H1 (cell line): ENCODE results near the gene PDIA6. TPM values are rescaled to one million over a fixed set of nuclear protein-coding genes. Genes with fewer than 3 reads are reported as not detected.

Experiments
- CHD2 ChIP-seq: IDR thresholded peaks from 2 replicates; pipeline ENCODE4 v1.6.1; 2012; ENCODE audit warnings: low read length, improper control_type of control experiment
- HDAC6 ChIP-seq: IDR thresholded peaks from one replicate; pipeline ENCODE4 v1.7.1; 2012; ENCODE audit warnings: low read depth, mild to moderate bottlenecking, inconsistent platforms, low read length, moderate library complexity
- RFX5 ChIP-seq: IDR thresholded peaks from 2 replicates; pipeline ENCODE4 v1.6.1; 2011; ENCODE audit warnings: low read depth, low read length, improper control_type of control experiment, borderline replicate concordance
- TBP ChIP-seq: IDR thresholded peaks from 2 replicates; pipeline ENCODE4 v1.6.1; 2011; ENCODE audit warnings: low read depth, low read length, improper control_type of control experiment
- TEAD4 ChIP-seq: IDR thresholded peaks from 2 replicates; pipeline ENCODE4 v1.6.1; 2012; ENCODE audit warnings: low read depth, low read length, inconsistent platforms, mixed read lengths
- polyA plus RNA-seq, 7 experiments: library from polyadenylated mRNA; depleted of rRNA in 3 of 7; stranded (reverse) in 5 of 7; unstranded in 2 of 7; fragments of >200 nt in 5 of 7; fragments of 200-250 nt in 2 of 7; gene quantifications; 1 replicate in 5 of 7; 2 replicates in 1 of 7; 4 replicates in 1 of 7; pipeline versions ENCODE4 v1.2.1 to v1.2.3, GENCODE V29; 2011 to 2013; ENCODE audit warnings: missing spikeins in 2 of 7, mixed read lengths in 2 of 7
- total RNA-seq: library from RNA; stranded (reverse); fragmentation: NEBNext Ultra II Directional; extraction: Animal tissue kit (Norgen Biotek cat#: 25700); gene quantifications from 2 replicates; pipeline ENCODE4 v1.2.1, GENCODE V29; 2021
- TF ChIP-seq, protein P1 (sequence below): fragments of 300-600 bp; sonication (generic); IDR thresholded peaks from 2 replicates; pipeline ENCODE4 v1.7.1; 2012; ENCODE audit warnings: low read length, moderate library complexity, mild to moderate bottlenecking, inconsistent platforms; ENCODE audit not compliant: insufficient replicate concordance
- TF ChIP-seq, protein P2 (sequence below): IDR thresholded peaks from 2 replicates; pipeline ENCODE4 v1.6.1; 2012; ENCODE audit warnings: inconsistent platforms

Gene PDIA6
- total and polyA plus RNA-seq, 2 of the 8 experiments (the other 6 are each of a cell fraction or from before 2014, with no cell fraction given) = 181 to 384 TPM

DNA sequence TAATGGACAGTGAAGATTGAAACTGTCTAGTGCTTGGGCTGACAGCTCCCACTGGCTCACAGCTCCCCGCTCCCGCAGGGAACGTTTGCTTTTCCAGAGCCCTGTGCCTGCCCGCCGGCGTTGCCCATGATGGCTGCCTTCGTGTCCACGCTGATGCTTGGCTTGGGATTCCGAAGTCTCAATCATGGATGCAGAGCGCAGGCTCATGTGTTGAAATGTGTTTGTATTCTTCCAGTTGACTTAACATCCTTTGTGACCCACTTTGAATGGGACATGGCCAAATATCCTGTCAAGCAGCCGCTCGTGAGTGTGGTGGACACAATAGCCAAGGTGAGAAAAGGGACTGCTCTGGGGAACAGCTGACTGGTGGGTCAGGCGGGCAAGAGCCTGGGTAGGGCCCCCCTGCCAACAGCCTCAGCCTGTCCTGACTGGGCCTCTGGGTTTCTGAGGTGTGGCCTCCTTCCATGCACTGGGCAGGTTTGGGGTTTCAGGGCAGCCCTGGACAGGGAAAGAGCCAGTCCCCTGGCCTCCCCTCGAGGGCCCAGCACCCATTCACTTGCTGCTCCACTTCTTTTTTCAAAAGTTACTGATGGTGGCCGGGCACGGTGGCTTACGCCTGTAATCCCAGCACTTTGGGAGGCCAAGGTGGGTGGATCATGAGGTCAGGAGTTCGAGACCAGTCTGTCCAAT is 48.3 kb downstream of the PDIA6 start (continued):
- TF ChIP-seq, protein P1, sequence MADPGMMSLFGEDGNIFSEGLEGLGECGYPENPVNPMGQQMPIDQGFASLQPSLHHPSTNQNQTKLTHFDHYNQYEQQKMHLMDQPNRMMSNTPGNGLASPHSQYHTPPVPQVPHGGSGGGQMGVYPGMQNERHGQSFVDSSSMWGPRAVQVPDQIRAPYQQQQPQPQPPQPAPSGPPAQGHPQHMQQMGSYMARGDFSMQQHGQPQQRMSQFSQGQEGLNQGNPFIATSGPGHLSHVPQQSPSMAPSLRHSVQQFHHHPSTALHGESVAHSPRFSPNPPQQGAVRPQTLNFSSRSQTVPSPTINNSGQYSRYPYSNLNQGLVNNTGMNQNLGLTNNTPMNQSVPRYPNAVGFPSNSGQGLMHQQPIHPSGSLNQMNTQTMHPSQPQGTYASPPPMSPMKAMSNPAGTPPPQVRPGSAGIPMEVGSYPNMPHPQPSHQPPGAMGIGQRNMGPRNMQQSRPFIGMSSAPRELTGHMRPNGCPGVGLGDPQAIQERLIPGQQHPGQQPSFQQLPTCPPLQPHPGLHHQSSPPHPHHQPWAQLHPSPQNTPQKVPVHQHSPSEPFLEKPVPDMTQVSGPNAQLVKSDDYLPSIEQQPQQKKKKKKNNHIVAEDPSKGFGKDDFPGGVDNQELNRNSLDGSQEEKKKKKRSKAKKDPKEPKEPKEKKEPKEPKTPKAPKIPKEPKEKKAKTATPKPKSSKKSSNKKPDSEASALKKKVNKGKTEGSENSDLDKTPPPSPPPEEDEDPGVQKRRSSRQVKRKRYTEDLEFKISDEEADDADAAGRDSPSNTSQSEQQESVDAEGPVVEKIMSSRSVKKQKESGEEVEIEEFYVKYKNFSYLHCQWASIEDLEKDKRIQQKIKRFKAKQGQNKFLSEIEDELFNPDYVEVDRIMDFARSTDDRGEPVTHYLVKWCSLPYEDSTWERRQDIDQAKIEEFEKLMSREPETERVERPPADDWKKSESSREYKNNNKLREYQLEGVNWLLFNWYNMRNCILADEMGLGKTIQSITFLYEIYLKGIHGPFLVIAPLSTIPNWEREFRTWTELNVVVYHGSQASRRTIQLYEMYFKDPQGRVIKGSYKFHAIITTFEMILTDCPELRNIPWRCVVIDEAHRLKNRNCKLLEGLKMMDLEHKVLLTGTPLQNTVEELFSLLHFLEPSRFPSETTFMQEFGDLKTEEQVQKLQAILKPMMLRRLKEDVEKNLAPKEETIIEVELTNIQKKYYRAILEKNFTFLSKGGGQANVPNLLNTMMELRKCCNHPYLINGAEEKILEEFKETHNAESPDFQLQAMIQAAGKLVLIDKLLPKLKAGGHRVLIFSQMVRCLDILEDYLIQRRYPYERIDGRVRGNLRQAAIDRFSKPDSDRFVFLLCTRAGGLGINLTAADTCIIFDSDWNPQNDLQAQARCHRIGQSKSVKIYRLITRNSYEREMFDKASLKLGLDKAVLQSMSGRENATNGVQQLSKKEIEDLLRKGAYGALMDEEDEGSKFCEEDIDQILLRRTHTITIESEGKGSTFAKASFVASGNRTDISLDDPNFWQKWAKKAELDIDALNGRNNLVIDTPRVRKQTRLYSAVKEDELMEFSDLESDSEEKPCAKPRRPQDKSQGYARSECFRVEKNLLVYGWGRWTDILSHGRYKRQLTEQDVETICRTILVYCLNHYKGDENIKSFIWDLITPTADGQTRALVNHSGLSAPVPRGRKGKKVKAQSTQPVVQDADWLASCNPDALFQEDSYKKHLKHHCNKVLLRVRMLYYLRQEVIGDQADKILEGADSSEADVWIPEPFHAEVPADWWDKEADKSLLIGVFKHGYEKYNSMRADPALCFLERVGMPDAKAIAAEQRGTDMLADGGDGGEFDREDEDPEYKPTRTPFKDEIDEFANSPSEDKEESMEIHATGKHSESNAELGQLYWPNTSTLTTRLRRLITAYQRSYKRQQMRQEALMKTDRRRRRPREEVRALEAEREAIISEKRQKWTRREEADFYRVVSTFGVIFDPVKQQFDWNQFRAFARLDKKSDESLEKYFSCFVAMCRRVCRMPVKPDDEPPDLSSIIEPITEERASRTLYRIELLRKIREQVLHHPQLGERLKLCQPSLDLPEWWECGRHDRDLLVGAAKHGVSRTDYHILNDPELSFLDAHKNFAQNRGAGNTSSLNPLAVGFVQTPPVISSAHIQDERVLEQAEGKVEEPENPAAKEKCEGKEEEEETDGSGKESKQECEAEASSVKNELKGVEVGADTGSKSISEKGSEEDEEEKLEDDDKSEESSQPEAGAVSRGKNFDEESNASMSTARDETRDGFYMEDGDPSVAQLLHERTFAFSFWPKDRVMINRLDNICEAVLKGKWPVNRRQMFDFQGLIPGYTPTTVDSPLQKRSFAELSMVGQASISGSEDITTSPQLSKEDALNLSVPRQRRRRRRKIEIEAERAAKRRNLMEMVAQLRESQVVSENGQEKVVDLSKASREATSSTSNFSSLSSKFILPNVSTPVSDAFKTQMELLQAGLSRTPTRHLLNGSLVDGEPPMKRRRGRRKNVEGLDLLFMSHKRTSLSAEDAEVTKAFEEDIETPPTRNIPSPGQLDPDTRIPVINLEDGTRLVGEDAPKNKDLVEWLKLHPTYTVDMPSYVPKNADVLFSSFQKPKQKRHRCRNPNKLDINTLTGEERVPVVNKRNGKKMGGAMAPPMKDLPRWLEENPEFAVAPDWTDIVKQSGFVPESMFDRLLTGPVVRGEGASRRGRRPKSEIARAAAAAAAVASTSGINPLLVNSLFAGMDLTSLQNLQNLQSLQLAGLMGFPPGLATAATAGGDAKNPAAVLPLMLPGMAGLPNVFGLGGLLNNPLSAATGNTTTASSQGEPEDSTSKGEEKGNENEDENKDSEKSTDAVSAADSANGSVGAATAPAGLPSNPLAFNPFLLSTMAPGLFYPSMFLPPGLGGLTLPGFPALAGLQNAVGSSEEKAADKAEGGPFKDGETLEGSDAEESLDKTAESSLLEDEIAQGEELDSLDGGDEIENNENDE = no peak
- TF ChIP-seq CHD2 (no peak), HDAC6 (no peak), RFX5 (no peak), TEAD4 (no peak), TBP (no peak)
- TF ChIP-seq, protein P2, sequence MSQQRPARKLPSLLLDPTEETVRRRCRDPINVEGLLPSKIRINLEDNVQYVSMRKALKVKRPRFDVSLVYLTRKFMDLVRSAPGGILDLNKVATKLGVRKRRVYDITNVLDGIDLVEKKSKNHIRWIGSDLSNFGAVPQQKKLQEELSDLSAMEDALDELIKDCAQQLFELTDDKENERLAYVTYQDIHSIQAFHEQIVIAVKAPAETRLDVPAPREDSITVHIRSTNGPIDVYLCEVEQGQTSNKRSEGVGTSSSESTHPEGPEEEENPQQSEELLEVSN = no peak
